Measurements from ENCODE around the gene HEPHL1.
"Not testable (repeated sequence)": the region's sequence is repeated elsewhere in the genome, so short reads cannot be mapped to it uniquely, and the experiment has no call there.

The HEPHL1 gene

DNA sequence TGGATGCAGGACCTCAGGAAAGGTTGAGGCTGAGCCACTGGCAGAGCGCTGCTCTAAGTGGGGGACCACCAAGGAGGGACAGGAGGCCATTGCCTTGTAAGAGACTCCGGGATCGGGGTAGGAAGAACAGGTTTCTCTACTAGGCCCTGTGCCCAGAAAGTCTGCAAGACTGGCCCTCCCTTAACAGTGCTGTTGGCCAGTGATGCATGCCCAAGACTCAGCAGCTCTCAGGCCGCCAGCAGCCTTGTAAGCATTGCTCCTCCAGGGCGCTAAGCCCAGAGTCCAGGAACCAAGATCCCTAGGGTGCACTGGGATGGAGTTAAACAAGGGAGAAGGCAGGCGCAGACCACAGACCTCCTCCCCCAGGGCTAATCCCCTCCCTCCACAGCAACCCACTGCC lies 68.2 kb downstream of the HEPHL1 start:
- H3K9me3 Mint-ChIP-seq: peaks cover 2% of the 10 kb centered on the region

DNA sequence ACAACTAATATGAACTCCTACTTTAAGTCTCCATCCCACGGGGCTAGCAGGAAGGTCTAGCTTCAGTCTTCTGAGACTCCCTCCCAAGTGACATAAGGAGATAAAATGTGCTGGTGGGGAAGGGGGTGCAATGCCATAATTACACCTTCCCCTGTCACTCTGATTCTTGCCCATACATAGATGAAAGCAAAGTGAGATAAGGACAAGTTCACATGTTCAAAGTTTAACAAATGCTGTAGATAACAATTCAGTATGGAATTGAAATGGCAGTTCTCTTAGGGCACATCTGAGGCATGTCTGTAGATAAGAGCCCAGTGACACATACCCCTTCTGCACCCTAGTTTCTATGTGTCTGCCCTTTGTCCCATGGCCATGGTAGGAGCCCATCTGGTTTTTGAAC lies 69.2 kb downstream of the HEPHL1 start:
- Mint-ChIP-seq H3K4me1 (ENCODE audit: low read depth) (no peaks in the 10 kb centered on the region), H3K27me3 (peaks cover 19% of the 10 kb centered on the region), H3K27ac (no peak overlapping the region), H3K4me3 (no peak overlapping the region), H3K36me3 (ENCODE audit: low read depth) (no peaks in the 10 kb centered on the region), H3K9me3 (peaks cover 3% of the 10 kb centered on the region)
- DNase-seq: no peak

More for the DNA sequence above, 68.2 kb downstream of the HEPHL1 start:
- peaks cover 21% of the 10 kb centered on the region for H3K27me3 Mint-ChIP-seq
- H3K4me1 Mint-ChIP-seq (ENCODE audit: low read depth): no peaks in the 10 kb centered on the region
- no peaks in the 10 kb centered on the region for H3K36me3 Mint-ChIP-seq (ENCODE audit: low read depth)
- no peak overlapping the region for H3K27ac Mint-ChIP-seq
- no peak overlapping the region for H3K4me3 Mint-ChIP-seq
- no peak for DNase-seq

DNA sequence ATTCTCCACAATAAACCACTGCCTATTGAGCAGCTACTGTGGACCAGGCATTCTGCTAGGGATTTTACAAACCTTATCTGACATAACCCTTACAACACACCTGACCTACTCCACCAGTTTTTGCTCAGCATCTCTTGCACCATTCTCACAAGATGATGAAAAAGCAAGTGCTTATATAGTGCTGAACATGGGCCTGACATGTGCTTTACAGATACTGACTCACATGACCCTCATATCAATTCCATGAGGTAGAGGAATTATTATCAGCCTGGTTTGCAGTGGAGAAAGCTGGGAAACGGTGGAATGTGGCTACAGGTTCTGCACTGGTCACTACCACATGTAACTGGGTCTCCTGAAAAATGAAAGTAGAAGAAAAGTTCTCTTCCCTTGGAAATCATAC lies 69.9 kb downstream of the HEPHL1 start:
- H3K9me3 Mint-ChIP-seq: peaks cover 3% of the 10 kb centered on the region
- peaks cover 15% of the 10 kb centered on the region for H3K27me3 Mint-ChIP-seq
- H3K36me3 Mint-ChIP-seq (ENCODE audit: low read depth): no peaks in the 10 kb centered on the region
- no peak overlapping the region for H3K4me3 Mint-ChIP-seq
- H3K27ac Mint-ChIP-seq: no peak overlapping the region
- no peaks in the 10 kb centered on the region for H3K4me1 Mint-ChIP-seq (ENCODE audit: low read depth)
- DNase-seq: no peak

DNA sequence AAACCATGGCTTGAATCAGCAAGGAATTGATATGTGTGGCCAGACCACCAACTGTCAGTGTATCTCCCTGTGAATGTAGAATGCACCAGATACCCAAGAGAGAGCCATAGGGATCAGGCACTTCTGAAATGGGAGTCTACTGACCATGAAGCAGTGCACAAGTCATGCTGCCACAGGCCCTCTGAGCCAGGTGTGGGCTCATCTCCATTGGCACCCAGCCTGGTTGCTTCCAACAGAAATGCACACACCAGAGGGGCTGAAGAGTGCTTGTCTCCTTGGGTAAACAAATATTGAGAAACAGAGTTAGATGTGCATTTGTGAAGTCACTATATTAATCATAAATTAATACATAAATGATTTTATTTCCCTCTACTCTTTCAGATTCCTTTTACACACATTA lies 79.1 kb downstream of the HEPHL1 start:
- H3K27ac Mint-ChIP-seq: no peak overlapping the region
- H3K4me1 Mint-ChIP-seq (ENCODE audit: low read depth): no peaks in the 10 kb centered on the region
- H3K27me3 Mint-ChIP-seq: peaks cover 7% of the 10 kb centered on the region
- H3K4me3 Mint-ChIP-seq: no peak overlapping the region
- H3K36me3 Mint-ChIP-seq (ENCODE audit: low read depth): no peaks in the 10 kb centered on the region
- no peak for DNase-seq
- H3K9me3 Mint-ChIP-seq: peaks cover under 1% of the 10 kb centered on the region

DNA sequence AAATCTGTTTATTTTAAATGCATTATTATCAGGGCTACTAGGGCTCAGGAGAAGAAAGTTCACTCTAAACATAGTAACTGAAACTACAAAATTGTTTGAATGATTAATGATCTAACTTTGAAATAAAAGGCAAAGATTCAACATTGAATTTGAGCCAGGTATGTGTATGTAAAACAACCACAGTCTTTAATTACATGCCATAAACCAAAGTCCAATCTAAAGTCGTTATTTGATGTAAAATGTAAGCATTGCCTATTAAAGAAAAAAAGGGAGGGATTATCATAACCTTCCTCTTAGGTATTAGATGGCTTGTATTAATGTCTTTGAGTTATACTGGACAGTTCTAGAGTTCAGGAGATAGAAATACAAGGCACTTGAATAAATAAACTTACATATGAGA lies 82.3 kb downstream of the HEPHL1 start:
- Mint-ChIP-seq H3K27ac (no peak overlapping the region), H3K4me1 (ENCODE audit: low read depth) (no peaks in the 10 kb centered on the region), H3K36me3 (ENCODE audit: low read depth) (no peaks in the 10 kb centered on the region), H3K9me3 (no peaks in the 10 kb centered on the region), H3K4me3 (no peak overlapping the region), H3K27me3 (peaks cover 8% of the 10 kb centered on the region)
- no peak for DNase-seq

DNA sequence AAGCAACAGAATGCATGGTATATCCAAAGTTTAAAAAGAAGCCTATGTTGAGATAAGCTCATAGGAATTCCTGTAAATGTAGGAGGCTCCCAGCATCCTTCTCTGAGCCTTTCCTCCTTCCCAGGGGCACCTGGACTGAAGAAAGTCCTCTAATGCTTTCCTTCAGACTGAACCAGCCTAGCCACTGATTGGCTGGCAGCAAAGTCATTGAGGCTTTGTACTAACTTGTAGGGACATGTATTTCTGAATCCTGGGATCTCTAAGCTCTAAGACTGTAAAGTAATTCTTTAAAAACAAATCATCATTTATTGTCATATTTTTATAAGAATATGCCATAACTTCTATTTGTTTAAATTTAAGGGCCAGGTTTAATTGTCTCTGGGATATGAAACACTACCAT lies 83.6 kb downstream of the HEPHL1 start:
- H3K36me3 Mint-ChIP-seq (ENCODE audit: low read depth): no peaks in the 10 kb centered on the region
- H3K4me1 Mint-ChIP-seq (ENCODE audit: low read depth): no peaks in the 10 kb centered on the region
- no peak for DNase-seq
- no peaks in the 10 kb centered on the region for H3K9me3 Mint-ChIP-seq
- H3K4me3 Mint-ChIP-seq: no peak overlapping the region
- H3K27me3 Mint-ChIP-seq: peaks cover 5% of the 10 kb centered on the region
- no peak overlapping the region for H3K27ac Mint-ChIP-seq

DNA sequence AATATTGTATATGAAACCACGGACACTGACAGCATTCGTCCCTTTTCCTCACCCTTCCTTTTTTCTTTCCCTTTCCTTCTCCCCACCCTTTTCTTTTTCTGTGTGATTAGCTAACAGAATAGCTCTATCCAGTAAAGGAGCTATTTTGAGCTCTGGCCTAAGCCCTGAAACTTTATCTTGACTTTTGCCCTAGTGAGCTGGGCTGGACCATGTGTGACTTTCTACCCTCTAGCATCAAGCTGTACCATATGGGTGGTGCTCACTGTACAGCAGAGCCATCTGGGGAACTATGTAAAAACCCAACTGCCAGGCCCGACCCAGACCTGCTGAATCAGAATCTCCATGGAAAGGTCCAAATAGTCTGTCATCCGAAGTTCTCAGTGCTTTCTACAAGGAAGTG lies 85.6 kb downstream of the HEPHL1 start:
- peaks cover 10% of the 10 kb centered on the region for H3K27me3 Mint-ChIP-seq
- H3K4me1 Mint-ChIP-seq (ENCODE audit: low read depth): no peaks in the 10 kb centered on the region
- no peak for DNase-seq
- no peaks in the 10 kb centered on the region for H3K9me3 Mint-ChIP-seq
- no peak overlapping the region for H3K4me3 Mint-ChIP-seq
- no peaks in the 10 kb centered on the region for H3K36me3 Mint-ChIP-seq (ENCODE audit: low read depth)
- H3K27ac Mint-ChIP-seq: no peak overlapping the region

DNA sequence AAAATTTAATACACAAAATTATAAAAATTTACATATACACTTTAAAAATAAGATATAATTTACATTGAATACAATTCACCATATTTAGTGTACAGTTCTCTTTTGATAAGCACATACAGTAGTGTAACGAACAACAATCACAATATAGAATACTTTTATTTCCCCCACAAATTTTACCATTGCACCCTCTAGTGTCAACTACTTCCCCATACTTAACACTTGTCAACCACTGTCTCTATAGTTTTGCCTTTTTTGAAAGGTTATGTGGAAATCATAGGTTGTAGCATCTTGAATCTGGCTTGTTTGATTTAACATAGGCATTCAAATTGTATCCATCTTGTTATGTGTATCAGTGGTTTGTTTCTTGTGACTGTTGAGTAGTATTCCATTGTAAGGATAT lies 86.2 kb downstream of the HEPHL1 start:
- Mint-ChIP-seq H3K36me3 (ENCODE audit: low read depth) (no peaks in the 10 kb centered on the region), H3K9me3 (no peaks in the 10 kb centered on the region), H3K27ac (no peak overlapping the region), H3K4me1 (ENCODE audit: low read depth) (no peaks in the 10 kb centered on the region), H3K27me3 (peaks cover 10% of the 10 kb centered on the region), H3K4me3 (no peak overlapping the region)
- DNase-seq: no peak

DNA sequence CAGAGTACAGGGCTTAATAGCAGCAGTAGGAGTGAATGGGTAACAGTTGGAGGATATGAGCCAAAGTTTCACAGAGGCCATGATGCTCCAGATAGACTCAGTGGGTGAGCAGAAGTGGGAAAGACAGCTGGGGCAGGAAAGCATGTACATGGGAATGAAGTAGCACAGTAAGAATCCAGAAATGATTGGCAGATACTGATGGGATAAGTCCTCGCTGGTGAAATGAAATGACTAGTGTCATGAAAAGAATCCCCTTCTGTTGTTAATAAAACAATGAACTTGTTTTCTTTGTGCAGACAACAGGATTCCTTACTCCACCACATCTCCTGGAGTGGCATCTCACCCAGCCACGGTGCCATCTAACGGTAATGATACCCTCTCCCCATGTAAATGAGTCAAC lies 90.1 kb downstream of the HEPHL1 start:
- Mint-ChIP-seq H3K36me3 (ENCODE audit: low read depth) (no peaks in the 10 kb centered on the region), H3K9me3 (no peaks in the 10 kb centered on the region), H3K4me1 (ENCODE audit: low read depth) (no peaks in the 10 kb centered on the region), H3K27ac (no peak overlapping the region), H3K27me3 (peaks cover 23% of the 10 kb centered on the region), H3K4me3 (no peak overlapping the region)
- DNase-seq: no peak

DNA sequence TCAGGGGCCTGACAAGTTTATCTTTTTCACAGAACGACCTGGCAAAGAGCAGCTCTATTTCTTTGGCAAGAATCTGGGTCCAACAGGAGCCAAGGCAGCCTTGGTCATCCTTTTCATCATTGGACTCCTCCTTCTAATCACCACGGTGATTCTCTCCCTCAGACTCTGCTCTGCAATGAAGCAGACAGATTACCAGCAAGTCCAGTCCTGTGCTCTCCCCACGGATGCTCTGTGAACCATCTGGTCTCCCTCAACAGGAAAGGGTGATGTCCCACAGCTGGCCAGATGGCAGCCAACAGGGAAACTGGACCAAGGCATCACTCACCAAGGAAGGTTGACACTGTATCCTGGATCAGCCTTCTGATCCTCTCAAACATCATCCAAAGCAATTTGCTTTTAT lies 90.5 kb downstream of the HEPHL1 start:
- H3K9me3 Mint-ChIP-seq: no peaks in the 10 kb centered on the region
- H3K36me3 Mint-ChIP-seq (ENCODE audit: low read depth): no peaks in the 10 kb centered on the region
- DNase-seq: no peak
- no peak overlapping the region for H3K4me3 Mint-ChIP-seq
- H3K27ac Mint-ChIP-seq: no peak overlapping the region
- no peaks in the 10 kb centered on the region for H3K4me1 Mint-ChIP-seq (ENCODE audit: low read depth)
- peaks cover 22% of the 10 kb centered on the region for H3K27me3 Mint-ChIP-seq

DNA sequence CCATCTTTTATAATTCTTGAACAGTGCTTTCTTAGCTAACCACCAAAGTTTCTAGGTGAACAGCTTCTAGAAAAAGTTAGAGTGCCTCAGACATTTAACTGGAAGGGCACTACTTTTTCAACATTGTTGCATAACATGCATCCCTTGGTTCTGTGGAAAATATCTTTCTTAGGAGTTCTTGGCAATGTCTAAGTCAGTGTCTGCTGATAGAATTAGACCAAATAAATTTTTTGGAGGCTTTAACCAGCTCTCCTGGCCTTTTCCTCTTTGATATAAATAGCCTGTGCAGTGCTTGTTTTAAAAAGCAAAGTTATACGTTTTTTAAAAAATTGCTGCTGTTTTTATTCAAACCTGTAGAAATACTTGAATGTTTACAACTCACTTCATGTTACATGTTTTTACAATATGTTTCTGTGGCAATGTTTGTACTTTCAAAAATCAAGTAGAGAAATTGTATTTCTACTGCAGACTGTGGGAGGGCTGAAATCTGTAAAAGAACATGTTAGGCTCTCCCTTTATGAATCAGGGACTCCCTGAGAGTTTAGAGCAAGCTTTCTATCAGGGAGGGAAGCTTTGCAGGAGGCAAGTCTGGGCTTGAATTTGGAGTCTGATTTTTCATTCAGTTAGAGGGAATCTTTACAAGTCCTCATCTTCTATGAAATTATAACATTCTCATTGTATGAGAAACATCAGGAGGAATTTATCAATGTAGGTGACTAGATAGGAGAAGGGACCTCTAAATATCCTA lies 91.2 kb downstream of the HEPHL1 start:
- H3K4me3 Mint-ChIP-seq: no peak overlapping the region
- no peaks in the 10 kb centered on the region for H3K9me3 Mint-ChIP-seq
- H3K4me1 Mint-ChIP-seq (ENCODE audit: low read depth): no peaks in the 10 kb centered on the region
- DNase-seq: no peak
- no peak overlapping the region for H3K27ac Mint-ChIP-seq
- no peaks in the 10 kb centered on the region for H3K36me3 Mint-ChIP-seq (ENCODE audit: low read depth)
- H3K27me3 Mint-ChIP-seq: peaks cover 22% of the 10 kb centered on the region

DNA sequence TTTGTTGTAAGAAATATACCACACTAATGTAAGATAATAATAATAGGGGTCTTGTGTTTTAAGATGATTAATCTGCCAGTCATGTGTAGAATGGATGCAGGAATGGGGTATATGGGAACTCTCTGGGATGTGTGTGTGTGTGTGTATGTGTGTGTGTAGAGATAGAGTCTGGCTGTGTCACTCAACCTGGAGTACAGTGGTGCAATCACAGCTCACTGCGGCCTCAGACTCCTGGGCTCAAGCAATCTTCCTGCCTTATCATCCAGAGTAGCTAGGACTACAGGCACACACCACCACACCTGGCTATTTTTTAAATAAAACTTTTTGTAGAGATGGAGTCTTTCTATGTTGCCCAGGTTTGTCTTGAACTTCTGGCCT lies 96.0 kb downstream of the HEPHL1 start:
- Mint-ChIP-seq H3K27ac (no peak overlapping the region), H3K9me3 (no peaks in the 10 kb centered on the region), H3K4me3 (no peak overlapping the region), H3K4me1 (ENCODE audit: low read depth) (no peaks in the 10 kb centered on the region), H3K36me3 (ENCODE audit: low read depth) (no peaks in the 10 kb centered on the region), H3K27me3 (peaks cover 15% of the 10 kb centered on the region)
- no peak for DNase-seq

DNA sequence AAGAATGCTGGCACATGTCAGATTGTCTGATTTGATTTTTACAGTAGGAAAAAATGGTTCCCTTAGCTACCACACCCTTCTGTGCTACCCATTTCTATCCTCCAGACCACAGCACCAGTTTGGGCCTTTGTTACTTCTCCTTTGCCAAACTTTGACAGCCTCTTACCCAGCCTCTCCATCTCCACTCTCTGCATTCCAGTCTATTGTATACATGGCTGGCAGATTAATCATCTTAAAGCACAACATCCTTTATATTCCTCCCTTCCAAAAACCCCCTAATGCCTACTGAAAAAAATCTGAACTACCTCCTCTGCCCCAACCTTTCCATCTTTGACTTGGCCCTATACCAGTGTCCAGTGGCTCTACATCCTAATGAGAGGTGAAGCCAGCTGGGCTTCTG lies 96.7 kb downstream of the HEPHL1 start:
- Mint-ChIP-seq H3K27me3 (peaks cover 15% of the 10 kb centered on the region), H3K9me3 (no peaks in the 10 kb centered on the region), H3K4me3 (no peak overlapping the region), H3K27ac (no peak overlapping the region), H3K4me1 (ENCODE audit: low read depth) (no peaks in the 10 kb centered on the region), H3K36me3 (ENCODE audit: low read depth) (no peaks in the 10 kb centered on the region)
- no peak for DNase-seq

DNA sequence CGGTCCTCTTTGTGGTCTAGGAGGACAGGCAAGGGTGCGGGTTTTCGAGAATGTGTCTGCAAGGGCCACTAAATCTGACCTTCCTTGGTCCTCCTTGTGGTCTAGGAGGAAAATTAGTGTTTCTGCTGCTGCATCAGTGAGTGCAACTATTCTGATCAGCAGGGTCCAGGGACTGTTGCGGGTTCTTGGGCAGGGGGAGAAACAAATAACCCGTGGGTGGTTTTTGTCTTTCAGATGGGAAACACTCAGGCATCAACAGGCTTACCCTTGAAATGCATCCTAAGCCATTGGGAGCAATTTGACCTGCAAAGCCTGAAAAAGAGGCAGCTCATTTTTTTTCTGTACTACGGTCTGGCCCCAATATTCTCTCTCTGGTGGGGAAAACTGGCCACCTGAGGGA lies 98.5 kb downstream of the HEPHL1 start:
- not testable (repeated sequence) for DNase-seq, H3K9me3 Mint-ChIP-seq

DNA sequence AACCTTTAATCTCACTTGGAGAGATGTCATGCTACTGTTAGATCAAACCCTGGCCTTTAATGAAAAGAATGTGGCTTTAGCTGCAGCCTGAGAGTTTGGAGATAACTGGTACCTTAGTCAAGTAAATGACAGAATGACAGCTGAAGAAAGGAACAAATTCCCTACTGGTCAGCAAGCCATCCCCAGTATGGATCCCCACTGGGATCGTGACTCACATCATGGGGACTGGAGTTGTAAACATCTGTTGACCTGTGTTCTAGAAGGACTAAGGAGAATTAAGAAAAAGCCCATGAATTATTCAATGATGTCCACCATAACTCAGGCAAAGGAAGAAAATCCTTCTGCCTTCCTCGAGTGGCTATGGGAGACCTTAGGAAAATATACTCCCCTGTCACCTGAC lies 99.4 kb downstream of the HEPHL1 start:
- not testable (repeated sequence) for H3K27me3 Mint-ChIP-seq; DNase-seq; H3K27ac Mint-ChIP-seq; H3K9me3 Mint-ChIP-seq; H3K36me3 Mint-ChIP-seq (ENCODE audit: low read depth); H3K4me3 Mint-ChIP-seq; H3K4me1 Mint-ChIP-seq (ENCODE audit: low read depth)

More for the DNA sequence above, 98.5 kb downstream of the HEPHL1 start:
- H3K36me3 Mint-ChIP-seq (ENCODE audit: low read depth); H3K27me3 Mint-ChIP-seq; H3K4me1 Mint-ChIP-seq (ENCODE audit: low read depth); H3K27ac Mint-ChIP-seq; H3K4me3 Mint-ChIP-seq: not testable (repeated sequence)

DNA sequence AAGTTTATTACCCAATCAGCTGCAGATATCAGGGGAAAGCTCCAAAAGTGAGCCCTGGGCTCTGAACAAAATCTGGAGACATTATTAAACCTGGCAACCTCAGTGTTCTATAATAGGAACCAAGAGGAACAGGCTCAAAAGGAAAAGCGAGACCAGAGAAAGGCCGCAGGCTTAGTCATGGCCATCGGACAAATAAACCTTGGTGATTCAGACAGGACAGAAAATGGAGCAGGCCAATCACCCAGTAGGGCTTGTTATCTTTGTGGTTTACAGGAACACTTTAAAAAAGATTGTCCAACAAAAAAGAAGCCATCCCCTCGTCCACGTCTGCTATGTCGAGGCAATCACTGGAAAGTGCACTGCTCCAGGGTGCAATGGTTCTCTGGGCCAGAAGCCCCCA lies 99.8 kb downstream of the HEPHL1 start:
- peaks cover 4% of the 10 kb centered on the region for H3K9me3 Mint-ChIP-seq
- H3K27me3 Mint-ChIP-seq: peaks cover 2% of the 10 kb centered on the region
- no peak overlapping the region for H3K4me3 Mint-ChIP-seq
- no peak overlapping the region for H3K27ac Mint-ChIP-seq
- DNase-seq: no peak
- no peaks in the 10 kb centered on the region for H3K4me1 Mint-ChIP-seq (ENCODE audit: low read depth)
- H3K36me3 Mint-ChIP-seq (ENCODE audit: low read depth): no peaks in the 10 kb centered on the region
